ENCODE results near the gene FLII. TPM values are rescaled to one million over a fixed set of nuclear protein-coding genes. Genes with fewer than 3 reads are reported as not detected.

The FLII gene
- total and polyA plus RNA-seq, 5 donors from 2014 or later, result 123 to 344 (median 131) TPM

- Mint-ChIP-seq H3K4me1 (peaks cover 0 to 52% (median 24%) of the 10 kb centered on the region in 4 donors), H3K36me3 (no peaks in the 10 kb centered on the region), H3K27me3 (no peaks in the 10 kb centered on the region), H3K27ac (peak overlapping the region; percentile 90 to 97 (median 97)), H3K9me3 (no peaks in the 10 kb centered on the region), H3K4me3 (peak overlapping the region; percentile 95 to 98 (median 96))
- Histone ChIP-seq H3K4me3 (ENCODE audit: low read depth, low read length) (peak overlapping the region; percentile 84), H3K27ac (ENCODE audit: insufficient read depth, low read length, poor library complexity, severe bottlenecking) (peak overlapping the region; percentile 81), H3K36me3 (ENCODE audit: control insufficient read depth, insufficient read depth, low read length) (peaks cover 33% of the 10 kb centered on the region), H3K4me1 (ENCODE audit: control insufficient read depth, insufficient read depth, low read length, poor library complexity, severe bottlenecking) (peaks cover 52% of the 10 kb centered on the region), H3K27me3 (ENCODE audit: control insufficient read depth, insufficient read depth, low read length) (no peaks in the 10 kb centered on the region), H3K9me3 (ENCODE audit: control insufficient read depth in 2 of 2, low read length in 2 of 2) (no peaks in the 10 kb centered on the region)
- peak; percentile 26 to 29 for ATAC-seq (ENCODE audit: low read depth in 2 of 2)
- DNase-seq, result peak; percentile 38 to 45 (median 42)
Measured at GRCh38 chr17:18257982-18258355, 569 bp downstream of the FLII start.

- peak overlapping the region; percentile 95 to 98 (median 96) for H3K4me3 Mint-ChIP-seq
- no peaks in the 10 kb centered on the region for H3K27me3 Mint-ChIP-seq
- Histone ChIP-seq H3K9me3 (ENCODE audit: control insufficient read depth in 2 of 2, low read length in 2 of 2) (no peaks in the 10 kb centered on the region), H3K27me3 (ENCODE audit: control insufficient read depth, insufficient read depth, low read length) (no peaks in the 10 kb centered on the region), H3K4me1 (ENCODE audit: control insufficient read depth, insufficient read depth, low read length, poor library complexity, severe bottlenecking) (peaks cover 51% of the 10 kb centered on the region), H3K4me3 (ENCODE audit: low read depth, low read length) (peak overlapping the region; percentile 84), H3K27ac (ENCODE audit: insufficient read depth, low read length, poor library complexity, severe bottlenecking) (peak overlapping the region; percentile 81), H3K36me3 (ENCODE audit: control insufficient read depth, insufficient read depth, low read length) (peaks cover 36% of the 10 kb centered on the region)
- H3K4me1 Mint-ChIP-seq, result peaks cover 0 to 51% (median 24%) of the 10 kb centered on the region in 4 donors
- peak overlapping the region; percentile 60 to 97 (median 97) for H3K27ac Mint-ChIP-seq
- DNase-seq, result peak in 1 of 3 donors; percentile 20
- H3K36me3 Mint-ChIP-seq, result no peaks in the 10 kb centered on the region
- no peak for ATAC-seq (ENCODE audit: low read depth in 2 of 2)
- no peaks in the 10 kb centered on the region for H3K9me3 Mint-ChIP-seq
Measured at GRCh38 chr17:18257268-18257981, 1.1 kb downstream of the FLII start.

GRCh38 chr17:18256776-18257175 is 1.8 kb downstream of the FLII start:
- Mint-ChIP-seq H3K4me3 (peak overlapping the region; percentile 95 to 98 (median 96)), H3K4me1 (peaks cover 0 to 45% (median 23%) of the 10 kb centered on the region in 4 donors), H3K27me3 (no peaks in the 10 kb centered on the region), H3K9me3 (no peaks in the 10 kb centered on the region), H3K36me3 (no peaks in the 10 kb centered on the region), H3K27ac (peak overlapping the region; percentile 55 to 71 (median 60))
- Histone ChIP-seq H3K4me3 (ENCODE audit: low read depth, low read length) (peak overlapping the region; percentile 84), H3K4me1 (ENCODE audit: control insufficient read depth, insufficient read depth, low read length, poor library complexity, severe bottlenecking) (peaks cover 45% of the 10 kb centered on the region), H3K9me3 (ENCODE audit: control insufficient read depth in 2 of 2, low read length in 2 of 2) (no peaks in the 10 kb centered on the region), H3K27ac (ENCODE audit: insufficient read depth, low read length, poor library complexity, severe bottlenecking) (peak overlapping the region; percentile 64), H3K27me3 (ENCODE audit: control insufficient read depth, insufficient read depth, low read length) (no peaks in the 10 kb centered on the region), H3K36me3 (ENCODE audit: control insufficient read depth, insufficient read depth, low read length) (peaks cover 42% of the 10 kb centered on the region)
- ATAC-seq (ENCODE audit: low read depth in 2 of 2) (no peak), DNase-seq (no peak)

- Histone ChIP-seq H3K9me3 (ENCODE audit: control insufficient read depth in 2 of 2, low read length in 2 of 2) (no peaks in the 10 kb centered on the region), H3K36me3 (ENCODE audit: control insufficient read depth, insufficient read depth, low read length) (peaks cover 46% of the 10 kb centered on the region), H3K4me3 (ENCODE audit: low read depth, low read length) (no peak overlapping the region), H3K27me3 (ENCODE audit: control insufficient read depth, insufficient read depth, low read length) (no peaks in the 10 kb centered on the region), H3K4me1 (ENCODE audit: control insufficient read depth, insufficient read depth, low read length, poor library complexity, severe bottlenecking) (peaks cover 41% of the 10 kb centered on the region), H3K27ac (ENCODE audit: insufficient read depth, low read length, poor library complexity, severe bottlenecking) (peak overlapping the region; percentile 64)
- Mint-ChIP-seq H3K27ac (peak overlapping the region; percentile 25 to 71 (median 26)), H3K4me3 (peak overlapping the region; percentile 69 to 95 (median 72)), H3K36me3 (no peaks in the 10 kb centered on the region), H3K4me1 (peaks cover 0 to 40% (median 20%) of the 10 kb centered on the region in 4 donors), H3K27me3 (no peaks in the 10 kb centered on the region), H3K9me3 (no peaks in the 10 kb centered on the region)
- no peak for ATAC-seq (ENCODE audit: low read depth in 2 of 2)
- no peak for DNase-seq
Measured at GRCh38 chr17:18256351-18256750, 2.2 kb downstream of the FLII start.

- Histone ChIP-seq H3K9me3 (ENCODE audit: control insufficient read depth in 2 of 2, low read length in 2 of 2) (no peaks in the 10 kb centered on the region), H3K27me3 (ENCODE audit: control insufficient read depth, insufficient read depth, low read length) (no peaks in the 10 kb centered on the region), H3K36me3 (ENCODE audit: control insufficient read depth, insufficient read depth, low read length) (peaks cover 59% of the 10 kb centered on the region), H3K4me3 (ENCODE audit: low read depth, low read length) (no peak overlapping the region), H3K27ac (ENCODE audit: insufficient read depth, low read length, poor library complexity, severe bottlenecking) (no peak overlapping the region), H3K4me1 (ENCODE audit: control insufficient read depth, insufficient read depth, low read length, poor library complexity, severe bottlenecking) (peaks cover 32% of the 10 kb centered on the region)
- Mint-ChIP-seq H3K36me3 (peaks cover 3% of the 10 kb centered on the region), H3K4me1 (peaks cover 0 to 35% (median 18%) of the 10 kb centered on the region in 4 donors), H3K4me3 (peak overlapping the region in 2 of 4 donors; percentile 41 to 70), H3K9me3 (no peaks in the 10 kb centered on the region), H3K27me3 (no peaks in the 10 kb centered on the region), H3K27ac (no peak overlapping the region)
- ATAC-seq (ENCODE audit: low read depth in 2 of 2), result no peak
- no peak for DNase-seq
Measured at GRCh38 chr17:18254888-18255649, 3.5 kb downstream of the FLII start.

GRCh38 chr17:18253947-18254821 is 4.4 kb downstream of the FLII start:
- no peaks in the 10 kb centered on the region for H3K27me3 ChIP-seq (ENCODE audit: control insufficient read depth, insufficient read depth, low read length)
- peaks cover 62% of the 10 kb centered on the region for H3K36me3 ChIP-seq (ENCODE audit: control insufficient read depth, insufficient read depth, low read length)
- DNase-seq (no peak), ATAC-seq (ENCODE audit: low read depth in 2 of 2) (no peak)
- Mint-ChIP-seq H3K27me3 (no peaks in the 10 kb centered on the region), H3K36me3 (peaks cover 3% of the 10 kb centered on the region), H3K4me1 (peaks cover 0 to 29% (median 14%) of the 10 kb centered on the region in 4 donors), H3K9me3 (no peaks in the 10 kb centered on the region), H3K27ac (no peak overlapping the region), H3K4me3 (peak overlapping the region in 1 of 4 donors; percentile 60)
- H3K27ac ChIP-seq (ENCODE audit: insufficient read depth, low read length, poor library complexity, severe bottlenecking), result no peak overlapping the region
- H3K4me1 ChIP-seq (ENCODE audit: control insufficient read depth, insufficient read depth, low read length, poor library complexity, severe bottlenecking), result peaks cover 25% of the 10 kb centered on the region
- H3K4me3 ChIP-seq (ENCODE audit: low read depth, low read length), result no peak overlapping the region
- H3K9me3 ChIP-seq (ENCODE audit: control insufficient read depth in 2 of 2, low read length in 2 of 2), result no peaks in the 10 kb centered on the region

- Histone ChIP-seq H3K4me1 (ENCODE audit: control insufficient read depth, insufficient read depth, low read length, poor library complexity, severe bottlenecking) (peaks cover 21% of the 10 kb centered on the region), H3K27me3 (ENCODE audit: control insufficient read depth, insufficient read depth, low read length) (no peaks in the 10 kb centered on the region), H3K9me3 (ENCODE audit: control insufficient read depth in 2 of 2, low read length in 2 of 2) (no peaks in the 10 kb centered on the region), H3K27ac (ENCODE audit: insufficient read depth, low read length, poor library complexity, severe bottlenecking) (no peak overlapping the region), H3K36me3 (ENCODE audit: control insufficient read depth, insufficient read depth, low read length) (peaks cover 70% of the 10 kb centered on the region), H3K4me3 (ENCODE audit: low read depth, low read length) (no peak overlapping the region)
- peaks cover 3% of the 10 kb centered on the region for H3K36me3 Mint-ChIP-seq
- H3K27ac Mint-ChIP-seq, result no peak overlapping the region
- ATAC-seq (ENCODE audit: low read depth in 2 of 2), result no peak
- peak overlapping the region in 1 of 4 donors; percentile 60 for H3K4me3 Mint-ChIP-seq
- H3K27me3 Mint-ChIP-seq, result no peaks in the 10 kb centered on the region
- no peak for DNase-seq
- H3K4me1 Mint-ChIP-seq, result peaks cover 0 to 26% (median 14%) of the 10 kb centered on the region in 4 donors
- no peaks in the 10 kb centered on the region for H3K9me3 Mint-ChIP-seq
Measured at GRCh38 chr17:18253187-18253884, 5.2 kb downstream of the FLII start.
